RWPE2 (cell line): ENCODE data around the gene ABCC1.

Experiments used
- ATAC-seq: fragments of 200-7000 bp; cut with Tn5 transposase; 3 replicates; pipeline ENCODE4 v1.9.1; 2021; ENCODE audit warnings: low read depth
- DNase-seq: peaks from one replicate; pipeline ENCODE4 v3.0.0-alpha.2; 2020; ENCODE audit warnings: low spot score
- H3K27ac ChIP-seq: fragments of 450-650 bp; 2 replicates; pipeline ENCODE4 v1.5.1; 2017; ENCODE audit warnings: mild to moderate bottlenecking; ENCODE audit not compliant: poor library complexity, severe bottlenecking
- H3K27me3 ChIP-seq: fragments of 250-450 bp; sonication (Bioruptor Pico); 2 replicates; pipeline ENCODE4 v1.5.1; 2021; ENCODE audit warnings: mild to moderate bottlenecking, moderate library complexity; ENCODE audit not compliant: insufficient read depth, poor library complexity, severe bottlenecking
- H3K36me3 ChIP-seq: fragments of 250-450 bp; sonication (Bioruptor Pico); 2 replicates; pipeline ENCODE4 v1.5.1; 2020; ENCODE audit warnings: low read depth, mild to moderate bottlenecking, moderate library complexity
- H3K4me1 ChIP-seq: fragments of 250-450 bp; sonication (Bioruptor Pico); 2 replicates; pipeline ENCODE4 v1.5.1; 2021; ENCODE audit warnings: mild to moderate bottlenecking, moderate library complexity; ENCODE audit not compliant: insufficient read depth, poor library complexity, severe bottlenecking
- H3K4me3 ChIP-seq: fragments of 250-450 bp; sonication (Bioruptor Pico); 2 replicates; pipeline ENCODE4 v1.5.1; 2021; ENCODE audit warnings: mild to moderate bottlenecking, moderate library complexity; ENCODE audit not compliant: severe bottlenecking
- H3K9me3 ChIP-seq: fragments of 250-450 bp; sonication (Bioruptor Pico); 2 replicates; pipeline ENCODE4 v1.5.1; 2021; ENCODE audit warnings: mild to moderate bottlenecking, moderate library complexity; ENCODE audit not compliant: severe bottlenecking
- CTCF ChIP-seq: fragments of 450-650 bp; IDR thresholded peaks from one replicate; pipeline ENCODE4 v1.5.1; 2017; ENCODE audit warnings: mild to moderate bottlenecking, moderate library complexity; ENCODE audit not compliant: poor library complexity, severe bottlenecking

ABCC1 gene

DNA sequence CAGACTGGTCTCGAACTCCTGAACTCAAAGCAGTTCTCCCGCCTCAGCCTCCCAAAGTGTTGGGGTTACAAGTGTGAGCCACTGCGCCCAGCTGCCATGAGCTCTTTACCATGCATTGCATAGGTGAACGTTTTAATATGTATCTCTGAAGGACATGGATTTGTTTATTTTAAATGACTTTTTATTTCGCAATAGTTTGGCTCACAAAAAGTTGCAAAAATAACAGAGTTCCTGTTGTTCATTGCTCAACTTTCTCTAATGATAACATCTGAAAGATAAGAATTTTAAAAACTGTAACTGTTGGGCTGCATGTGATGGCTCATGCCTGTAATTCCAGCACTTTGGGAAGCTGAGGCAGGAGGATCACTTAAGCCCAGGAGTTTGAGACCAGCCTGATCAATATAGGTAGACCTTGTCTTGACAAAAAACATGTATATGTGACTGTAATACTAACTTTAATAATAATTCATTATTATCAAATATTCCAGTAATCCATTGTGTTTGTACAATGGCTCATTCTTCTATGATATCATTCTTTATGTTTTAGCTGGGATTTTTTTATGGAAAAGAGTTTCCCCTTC, 80.1 kb downstream of the ABCC1 start:
- H3K4me3 ChIP-seq, result no peak overlapping the region
- no peak for ATAC-seq
- no peak for TF ChIP-seq CTCF
- no peaks in the 10 kb centered on the region for H3K4me1 ChIP-seq
- H3K27ac ChIP-seq, result no peak overlapping the region
- H3K36me3 ChIP-seq, result peaks cover 53% of the 10 kb centered on the region
- no peaks in the 10 kb centered on the region for H3K27me3 ChIP-seq
- no peak for DNase-seq
- no peaks in the 10 kb centered on the region for H3K9me3 ChIP-seq

DNA sequence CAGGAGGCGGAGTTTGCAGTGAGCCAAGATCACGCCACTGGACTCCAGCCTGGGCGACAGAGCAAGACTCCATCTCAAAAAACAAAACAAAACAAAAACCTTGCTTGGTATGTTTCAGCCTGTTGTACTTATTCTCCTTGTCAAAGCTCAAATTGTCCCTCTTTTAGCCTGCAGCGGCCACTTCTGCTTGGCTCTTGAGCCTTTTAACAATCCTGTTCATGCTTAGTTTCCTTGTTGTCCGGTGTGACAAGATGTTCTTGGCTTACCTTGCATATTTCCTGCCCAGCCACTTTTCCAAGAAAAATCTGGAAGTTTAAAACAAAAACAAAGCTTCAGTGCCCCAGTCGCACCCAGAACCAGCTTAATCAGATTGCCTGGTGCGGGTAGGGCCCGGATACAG, 81.0 kb downstream of the ABCC1 start:
- no peak for DNase-seq
- H3K27ac ChIP-seq, result no peak overlapping the region
- H3K9me3 ChIP-seq, result no peaks in the 10 kb centered on the region
- H3K36me3 ChIP-seq, result peaks cover 56% of the 10 kb centered on the region
- H3K27me3 ChIP-seq, result no peaks in the 10 kb centered on the region
- no peak for ATAC-seq
- no peaks in the 10 kb centered on the region for H3K4me1 ChIP-seq
- no peak overlapping the region for H3K4me3 ChIP-seq
- TF ChIP-seq CTCF, result no peak

- Histone ChIP-seq H3K4me3 (no peak overlapping the region), H3K4me1 (no peaks in the 10 kb centered on the region), H3K27me3 (no peaks in the 10 kb centered on the region), H3K9me3 (no peaks in the 10 kb centered on the region), H3K36me3 (peaks cover 61% of the 10 kb centered on the region), H3K27ac (no peak overlapping the region)
- TF ChIP-seq CTCF, result no peak
- ATAC-seq, result no peak
- DNase-seq, result no peak
Observed at GRCh38 chr16:16031401-16031800, 82.0 kb downstream of the ABCC1 start.

- ATAC-seq, result no peak
- peaks cover 63% of the 10 kb centered on the region for H3K36me3 ChIP-seq
- TF ChIP-seq CTCF, result no peak
Observed at GRCh38 chr16:16032271-16032979, 83.0 kb downstream of the ABCC1 start.

DNA sequence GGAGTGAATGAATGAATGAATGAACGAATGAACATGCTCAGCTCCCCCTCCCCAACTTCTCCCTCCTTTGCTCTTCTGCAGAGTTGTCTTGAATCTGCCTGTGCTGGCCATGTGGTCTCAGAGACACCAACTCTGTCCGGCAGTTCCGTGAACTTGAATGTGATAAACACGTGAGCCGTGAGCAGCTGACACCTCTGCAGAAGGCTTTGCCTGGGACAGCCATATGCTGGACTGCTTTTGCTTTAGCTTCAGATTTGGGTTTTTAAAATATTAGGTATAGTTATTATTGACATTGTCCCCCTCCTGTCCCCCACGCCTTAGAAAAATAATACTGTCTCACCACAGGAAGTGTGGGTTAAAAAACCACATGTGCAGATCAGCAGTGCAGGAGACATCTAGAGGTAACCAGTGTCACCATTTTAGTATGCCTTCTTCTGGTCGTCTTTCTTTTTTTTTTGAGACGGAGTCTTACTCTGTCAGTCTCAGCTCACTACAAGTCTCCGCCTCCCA, 83.8 kb downstream of the ABCC1 start:
- H3K36me3 ChIP-seq, result peaks cover 71% of the 10 kb centered on the region
- ATAC-seq (no peak), DNase-seq (no peak)
- H3K4me1 ChIP-seq, result no peaks in the 10 kb centered on the region
- no peak overlapping the region for H3K4me3 ChIP-seq
- no peaks in the 10 kb centered on the region for H3K9me3 ChIP-seq
- no peaks in the 10 kb centered on the region for H3K27me3 ChIP-seq
- no peak overlapping the region for H3K27ac ChIP-seq
- TF ChIP-seq CTCF, result no peak

More at GRCh38 chr16:16032271-16032979, 83.0 kb downstream of the ABCC1 start:
- DNase-seq, result no peak
- no peak overlapping the region for H3K27ac ChIP-seq
- no peaks in the 10 kb centered on the region for H3K4me1 ChIP-seq
- no peak overlapping the region for H3K4me3 ChIP-seq
- H3K9me3 ChIP-seq, result no peaks in the 10 kb centered on the region
- no peaks in the 10 kb centered on the region for H3K27me3 ChIP-seq
